PC-9 (cell line): Measurements from ENCODE around the gene TPM3.

Source experiments
- CTCF ChIP-seq: fragments of 200-600 bp; sonication (generic); conservative IDR thresholded peaks from 2 replicates; pipeline ENCODE4 v1.6.1; 2017; ENCODE audit warnings: mixed run types, antibody characterized with exemption, mild to moderate bottlenecking, moderate library complexity
- EZH2 ChIP-seq: fragments of 200-600 bp; sonication (generic); IDR thresholded peaks from 2 replicates; pipeline ENCODE4 v1.8.0; 2017; ENCODE audit warnings: antibody characterized with exemption, low read depth

GRCh38 chr1:154171223-154171583 is 20.7 kb downstream of the TPM3 start:
- TF ChIP-seq CTCF (no peak), EZH2 (no peak)
